SK-N-SH (cell line): Measurements from ENCODE around the gene CLINT1. TPM values are rescaled to one million over a fixed set of nuclear protein-coding genes. Genes with fewer than 3 reads are reported as not detected.

Experiments
- CTCF ChIA-PET: fragments of 300-600, 350-600 bp; formaldehyde crosslinking; extraction: SDS; loops from one replicate; lab custom pipeline; 2021; lab: Yijun Ruan, JAX
- POLR2A ChIA-PET: fragments of 350-600 bp; sonication (Branson Sonifier 250); formaldehyde crosslinking; extraction: SDS; loops from one replicate; lab custom pipeline; 2020; ENCODE audit warnings: antibody characterized with exemption, inconsistent platforms; lab: Yijun Ruan, JAX
- DNase-seq: peaks from one replicate; pipeline ENCODE4 v3.0.0; 2012
- H2AFZ ChIP-seq: fragments of 200-600 bp; sonication (generic); 2 replicates; pipeline ENCODE4 v1.8.1; 2016; ENCODE audit warnings: antibody characterized with exemption, mild to moderate bottlenecking, low read depth
- H3F3A ChIP-seq: fragments of 200-600 bp; sonication (generic); replicated peaks from 2 replicates; pipeline ENCODE3; 2016; ENCODE audit warnings: antibody characterized with exemption, mild to moderate bottlenecking; ENCODE audit not compliant: insufficient read depth
- H3K27ac ChIP-seq, 2 experiments: fragments of 200-500 bp in 1 of 2; fragments of 200-600 bp in 1 of 2; sonication (Bioruptor generic) in 1 of 2; sonication (generic), shearing (Covaris generic) in 1 of 2; 2 replicates each; pipeline versions ENCODE4 v1.5.1 to v1.6.1; 2014 to 2016; ENCODE audit warnings: low read depth in 2 of 2, inconsistent platforms in 1 of 2, low read length in 1 of 2, mild to moderate bottlenecking in 1 of 2, mixed read lengths in 1 of 2
- H3K27me3 ChIP-seq: fragments of 200-600 bp; sonication (generic), shearing (Covaris generic); 2 replicates; pipeline ENCODE4 v1.6.1; 2016; ENCODE audit warnings: mixed run types; ENCODE audit not compliant: insufficient read depth
- H3K36me3 ChIP-seq, 2 experiments: fragments of 200-500 bp in 1 of 2; fragments of 200-600 bp in 1 of 2; sonication (Bioruptor generic) in 1 of 2; sonication (generic) in 1 of 2; replicated peaks in 1 of 2; 2 replicates each; pipeline versions ENCODE3 to v1.5.1; 2014 to 2016; ENCODE audit warnings: low read length in 1 of 2, mild to moderate bottlenecking in 1 of 2; ENCODE audit not compliant: insufficient read depth in 2 of 2, control insufficient read depth in 1 of 2
- H3K4me1 ChIP-seq, 2 experiments: fragments of 200-500 bp in 1 of 2; fragments of 200-600 bp in 1 of 2; sonication (Bioruptor generic) in 1 of 2; sonication (generic), shearing (Covaris generic) in 1 of 2; 2 replicates each; pipeline versions ENCODE4 v1.5.1 to v1.6.1; 2014 to 2016; ENCODE audit warnings: low read depth in 1 of 2, low read length in 1 of 2, mixed run types in 1 of 2; ENCODE audit not compliant: insufficient read depth in 2 of 2, control insufficient read depth in 1 of 2
- H3K4me2 ChIP-seq: fragments of 200-600 bp; sonication (generic), shearing (Covaris generic); 2 replicates; pipeline ENCODE4 v1.6.1; 2017; ENCODE audit warnings: mixed run types
- H3K4me3 ChIP-seq, 2 experiments: fragments of 200-500 bp in 1 of 2; fragments of 200-600 bp in 1 of 2; sonication (Bioruptor generic) in 1 of 2; sonication (generic), shearing (Covaris generic) in 1 of 2; 2 replicates each; pipeline versions ENCODE4 v1.5.1 to v1.8.1; 2014 to 2016; ENCODE audit warnings: low read depth in 2 of 2, inconsistent platforms in 1 of 2, low read length in 1 of 2, mild to moderate bottlenecking in 1 of 2, mixed read lengths in 1 of 2, moderate library complexity in 1 of 2
- H3K79me2 ChIP-seq: fragments of 200-600 bp; sonication (generic); 2 replicates; pipeline ENCODE4 v1.8.1; 2017; ENCODE audit warnings: mild to moderate bottlenecking; ENCODE audit not compliant: insufficient read depth
- H3K9ac ChIP-seq: fragments of 200-600 bp; sonication (generic); 2 replicates; pipeline ENCODE4 v1.6.1; 2017; ENCODE audit warnings: mixed run types
- H3K9me2 ChIP-seq: fragments of 200-600 bp; sonication (generic); 2 replicates; pipeline ENCODE4 v1.6.1; 2017; ENCODE audit warnings: mixed run types
- H3K9me3 ChIP-seq: fragments of 200-600 bp; sonication (generic); 2 replicates; pipeline ENCODE4 v1.6.1; 2017; ENCODE audit warnings: mixed run types, mild to moderate bottlenecking, moderate library complexity
- H4K20me1 ChIP-seq: fragments of 200-600 bp; sonication (generic); 2 replicates; pipeline ENCODE4 v1.6.1; 2017; ENCODE audit warnings: mild to moderate bottlenecking, mixed run types; ENCODE audit not compliant: insufficient read depth
- CTCF ChIP-seq: fragments of 200-600 bp; sonication (generic); IDR thresholded peaks from 2 replicates; pipeline ENCODE4 v1.6.1; 2017; ENCODE audit warnings: antibody characterized with exemption, mild to moderate bottlenecking, moderate library complexity
- ELF1 ChIP-seq: IDR thresholded peaks from 2 replicates; pipeline ENCODE4 v1.4.0; 2012
- RAD21 ChIP-seq: IDR thresholded peaks from 2 replicates; pipeline ENCODE4 v1.6.1; 2012; ENCODE audit warnings: mild to moderate bottlenecking, low read length
- RXRA ChIP-seq: IDR thresholded peaks from 2 replicates; pipeline ENCODE4 v1.4.0; 2012; ENCODE audit warnings: low read depth, mild to moderate bottlenecking, borderline replicate concordance
- WGBS: methylation state at CpG from one replicate; pipeline ENCODE4 v1.1.6; 2017; ENCODE audit warnings: low lambda C conversion rate; 5-methylcytosine and 5-hydroxymethylcytosine counted together
- polyA plus RNA-seq, 3 experiments: library from polyadenylated mRNA; depleted of rRNA; stranded (reverse); fragments of >200 nt; gene quantifications; 2 replicates each; pipeline ENCODE4 v1.2.3, GENCODE V29; 2012
- TF ChIP-seq, protein P1 (sequence below): IDR thresholded peaks from 2 replicates; pipeline ENCODE4; 2012
- TF ChIP-seq, protein P2 (sequence below): fragments of 150-350 bp; IDR thresholded peaks from 2 replicates; pipeline ENCODE4 v1.6.1; 2016; ENCODE audit warnings: mild to moderate bottlenecking, low read depth, low read length

The CLINT1 gene
- polyA plus RNA-seq, 1 of the 3 experiments (the other 2 are of a cell fraction): 65.4 TPM

DNA sequence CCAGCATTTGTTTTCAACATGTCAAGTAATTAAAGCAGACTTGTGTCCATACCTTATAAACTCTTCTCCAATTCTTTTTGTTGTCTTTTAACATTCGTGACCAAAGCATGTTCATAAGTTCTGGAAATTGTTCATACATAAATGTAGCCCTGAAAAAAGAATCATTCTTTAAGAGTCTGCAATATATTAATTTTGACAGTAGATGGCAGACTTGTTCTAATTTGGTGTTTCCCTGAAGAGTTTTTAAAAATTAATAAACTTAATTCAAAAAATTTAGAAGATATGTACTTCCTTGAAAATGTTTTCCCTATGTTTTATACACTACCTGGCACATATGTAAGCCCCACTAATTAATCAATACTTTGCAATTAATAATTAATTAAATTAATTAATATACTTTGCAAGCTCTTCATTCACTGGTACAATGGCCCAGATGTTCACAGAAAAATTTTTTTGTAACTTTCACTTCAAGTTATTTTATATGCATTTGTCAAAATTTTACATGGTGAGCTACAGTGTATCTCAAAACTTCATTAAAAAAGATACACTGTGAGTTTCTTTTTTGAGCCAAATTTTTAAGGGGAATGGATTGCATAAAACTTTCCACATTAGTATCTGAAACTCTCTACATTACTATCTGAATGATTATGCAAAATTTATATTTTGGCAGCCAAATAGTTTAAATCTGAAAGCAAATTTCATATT is 42.1 kb downstream of the CLINT1 start:
- Histone ChIP-seq H3K4me3 (no peak overlapping the region), H3K4me2 (no peak overlapping the region), H2AFZ (no peak overlapping the region), H3K9me2 (no peaks in the 10 kb centered on the region), H4K20me1 (peaks cover 52% of the 10 kb centered on the region), H3F3A (peaks cover 24% of the 10 kb centered on the region), H3K4me1 (peaks cover 0 to 6% of the 10 kb centered on the region in 2 experiments; a peak in 2 of 4 replicates), H3K79me2 (peaks cover 62% of the 10 kb centered on the region), H3K36me3 (peaks cover 43 to 45% of the 10 kb centered on the region in 2 experiments), H3K9me3 (no peaks in the 10 kb centered on the region), H3K27ac (no peak overlapping the region; a peak in 1 of 4 replicates), H3K27me3 (no peaks in the 10 kb centered on the region), H3K9ac (no peak overlapping the region)
- DNase-seq: no peak
- ChIA-PET CTCF (interaction anchor here (0.6 to 2.8 kb wide), 22 partner anchors 12 to 1315 kb away, joined by 3 to 22 read pairs (median 4); no protein-coding TSS in a partner anchor), POLR2A (no interaction called here)
- peak; percentile 78 for TF ChIP-seq CTCF
- peak; percentile 60 for TF ChIP-seq RAD21
- TF ChIP-seq, protein P1, sequence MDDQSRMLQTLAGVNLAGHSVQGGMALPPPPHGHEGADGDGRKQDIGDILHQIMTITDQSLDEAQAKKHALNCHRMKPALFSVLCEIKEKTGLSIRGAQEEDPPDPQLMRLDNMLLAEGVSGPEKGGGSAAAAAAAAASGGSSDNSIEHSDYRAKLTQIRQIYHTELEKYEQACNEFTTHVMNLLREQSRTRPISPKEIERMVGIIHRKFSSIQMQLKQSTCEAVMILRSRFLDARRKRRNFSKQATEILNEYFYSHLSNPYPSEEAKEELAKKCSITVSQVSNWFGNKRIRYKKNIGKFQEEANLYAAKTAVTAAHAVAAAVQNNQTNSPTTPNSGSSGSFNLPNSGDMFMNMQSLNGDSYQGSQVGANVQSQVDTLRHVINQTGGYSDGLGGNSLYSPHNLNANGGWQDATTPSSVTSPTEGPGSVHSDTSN: no peak
- WGBS: 8% methylated on average over 1 of the region's 1 CpG

GRCh38 chr5:157812086-157812485 is 46.9 kb downstream of the CLINT1 start:
- Histone ChIP-seq H2AFZ (no peak overlapping the region), H3K9me2 (no peaks in the 10 kb centered on the region), H3K4me2 (no peak overlapping the region), H3K4me3 (no peak overlapping the region), H3K27ac (no peak overlapping the region), H3K9ac (no peak overlapping the region), H3F3A (peaks cover 8% of the 10 kb centered on the region), H3K79me2 (peaks cover 15% of the 10 kb centered on the region; the same call in 1 of the 2 replicates), H3K4me1 (no peaks in the 10 kb centered on the region; a peak in 2 of 4 replicates), H3K36me3 (peaks cover 71 to 78% of the 10 kb centered on the region in 2 experiments), H4K20me1 (peaks cover 5% of the 10 kb centered on the region)
- WGBS: 96% methylated on average over 2 of the region's 2 CpGs
- no peak for DNase-seq
- ChIA-PET POLR2A (no interaction called here), CTCF (interaction anchor here (1.3 to 3.3 kb wide), 5 partner anchors 50 to 1295 kb away, joined by 3 to 22 read pairs (median 6); partner anchors contain the start of gene LSM11)
- TF ChIP-seq, protein P2, sequence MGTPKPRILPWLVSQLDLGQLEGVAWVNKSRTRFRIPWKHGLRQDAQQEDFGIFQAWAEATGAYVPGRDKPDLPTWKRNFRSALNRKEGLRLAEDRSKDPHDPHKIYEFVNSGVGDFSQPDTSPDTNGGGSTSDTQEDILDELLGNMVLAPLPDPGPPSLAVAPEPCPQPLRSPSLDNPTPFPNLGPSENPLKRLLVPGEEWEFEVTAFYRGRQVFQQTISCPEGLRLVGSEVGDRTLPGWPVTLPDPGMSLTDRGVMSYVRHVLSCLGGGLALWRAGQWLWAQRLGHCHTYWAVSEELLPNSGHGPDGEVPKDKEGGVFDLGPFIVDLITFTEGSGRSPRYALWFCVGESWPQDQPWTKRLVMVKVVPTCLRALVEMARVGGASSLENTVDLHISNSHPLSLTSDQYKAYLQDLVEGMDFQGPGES: no peak
- TF ChIP-seq ELF1 (no peak), RXRA (no peak)
- TF ChIP-seq, all 33 proteins: peak for 0
- Histone ChIP-seq H3K27me3 (no peaks in the 10 kb centered on the region), H3K9me3 (no peaks in the 10 kb centered on the region)
